Limb (tissue), 2 donors: ENCODE results near the gene FN3K.
"Not testable (repeated sequence)": the region's sequence is repeated elsewhere in the genome, so short reads cannot be mapped to it uniquely, and the experiment has no call there.

ENCODE experiments used
- DNase-seq, 2 donors: peaks; one replicate each; pipeline ENCODE4 v3.0.0-alpha.2; 2016; ENCODE audit errors: extremely low spot score in 2 of 2

Gene FN3K

GRCh38 chr17:82775001-82775823, 39.8 kb downstream of the FN3K start:
- DNase-seq = peak; percentile 31 to 80

GRCh38 chr17:82776454-82776853, 41.0 kb downstream of the FN3K start:
- no peak for DNase-seq

GRCh38 chr17:82777778-82778375, 42.5 kb downstream of the FN3K start:
- not testable (repeated sequence) for DNase-seq

GRCh38 chr17:82779541-82779940, 44.1 kb downstream of the FN3K start:
- no peak for DNase-seq

GRCh38 chr17:82780195-82780594, 44.8 kb downstream of the FN3K start:
- DNase-seq = no peak

GRCh38 chr17:82780971-82781893, 45.8 kb downstream of the FN3K start:
- DNase-seq = no peak

GRCh38 chr17:82781894-82782274, 46.5 kb downstream of the FN3K start:
- peak; percentile 83 to 92 for DNase-seq

GRCh38 chr17:82782657-82783207, 47.3 kb downstream of the FN3K start:
- peak in 1 of 2 donors; percentile 20 for DNase-seq

- DNase-seq = no peak
These were observed 48.1 kb downstream of the FN3K start for GRCh38 chr17:82783498-82783897.

GRCh38 chr17:82785581-82785980, 50.2 kb downstream of the FN3K start:
- DNase-seq = peak in 1 of 2 donors; percentile 11

GRCh38 chr17:82786427-82786826, 51.0 kb downstream of the FN3K start:
- peak in 1 of 2 donors; percentile 23 for DNase-seq

- DNase-seq = peak in 1 of 2 donors; percentile 25
These were observed 51.9 kb downstream of the FN3K start for GRCh38 chr17:82787081-82787848.

- no peak for DNase-seq
These were observed 53.0 kb downstream of the FN3K start for GRCh38 chr17:82788206-82789001.

- no peak for DNase-seq
These were observed 53.7 kb downstream of the FN3K start for GRCh38 chr17:82789051-82789592.

- no peak for DNase-seq
These were observed 54.4 kb downstream of the FN3K start for GRCh38 chr17:82789806-82790205.

GRCh38 chr17:82790391-82790790, 55.0 kb downstream of the FN3K start:
- no peak for DNase-seq

- no peak for DNase-seq
These were observed 56.1 kb downstream of the FN3K start for GRCh38 chr17:82791532-82791931.

- DNase-seq = peak in 1 of 2 donors; percentile 66
These were observed 58.7 kb downstream of the FN3K start for GRCh38 chr17:82793974-82794630.
